GM04503 (cell line): ENCODE data around the gene SLC41A1.
"Not testable (repeated sequence)": the region's sequence is repeated elsewhere in the genome, so short reads cannot be mapped to it uniquely, and the experiment has no call there.

Experiments
- DNase-seq: peaks from one replicate; pipeline ENCODE4 v3.0.0-alpha.2; 2012; ENCODE audit warnings: low read depth

Gene SLC41A1

GRCh38 chr1:205812878-205813754 lies at the start of gene SLC41A1:
SLC41A1 (minus strand) TSS chr1:205813198; CDS start chr1:205810441, 2,757 bp downstream.
- DNase-seq: peak; percentile 54

- no peak for DNase-seq
Measured at GRCh38 chr1:205861540-205861939, 48.5 kb upstream of the SLC41A1 start.

- DNase-seq: no peak
Measured at GRCh38 chr1:205858141-205858961, 45.4 kb upstream of the SLC41A1 start.

GRCh38 chr1:205857501-205857900 lies 44.5 kb upstream of the SLC41A1 start:
- not testable (repeated sequence) for DNase-seq

- no peak for DNase-seq
Measured at GRCh38 chr1:205856433-205856832, 43.4 kb upstream of the SLC41A1 start.

GRCh38 chr1:205852969-205853368 lies 40.0 kb upstream of the SLC41A1 start:
- no peak for DNase-seq

GRCh38 chr1:205851993-205852392 lies 39.0 kb upstream of the SLC41A1 start:
- no peak for DNase-seq

- peak; percentile 21 for DNase-seq
Measured at GRCh38 chr1:205849619-205850355, 36.8 kb upstream of the SLC41A1 start, which contains the start of gene PM20D1. PM20D1 (minus strand) TSS chr1:205850132; CDS start chr1:205850072, 60 bp downstream.

- no peak for DNase-seq
Measured at GRCh38 chr1:205843036-205843859, 30.2 kb upstream of the SLC41A1 start.

- DNase-seq: no peak
Measured at GRCh38 chr1:205842229-205842628, 29.2 kb upstream of the SLC41A1 start.

- DNase-seq: no peak
Measured at GRCh38 chr1:205840146-205840923, 27.3 kb upstream of the SLC41A1 start.

GRCh38 chr1:205837382-205837970 lies 24.5 kb upstream of the SLC41A1 start:
- DNase-seq: no peak

- no peak for DNase-seq
Measured at GRCh38 chr1:205834751-205835150, 21.8 kb upstream of the SLC41A1 start.

- DNase-seq: no peak
Measured at GRCh38 chr1:205832326-205832751, 19.3 kb upstream of the SLC41A1 start.

- DNase-seq: no peak
Measured at GRCh38 chr1:205827623-205828022, 14.6 kb upstream of the SLC41A1 start.

- DNase-seq: no peak
Measured at GRCh38 chr1:205826995-205827394, 14.0 kb upstream of the SLC41A1 start.

GRCh38 chr1:205826016-205826806 lies 13.2 kb upstream of the SLC41A1 start:
- DNase-seq: no peak

GRCh38 chr1:205824180-205824579 lies 11.2 kb upstream of the SLC41A1 start:
- DNase-seq: no peak

GRCh38 chr1:205823260-205823659 lies 10.3 kb upstream of the SLC41A1 start:
- DNase-seq: not testable (repeated sequence)
